Tibial nerve (tissue), 4 donors: ENCODE data around the gene TNRC6C.

ENCODE experiments used
- EP300 ChIP-seq, 2 donors: sonication (generic); formaldehyde crosslinking; IDR thresholded peaks; one replicate each; pipeline ENCODE4 v1.6.1; 2017; ENCODE audit warnings: antibody characterized with exemption in 2 of 2, mild to moderate bottlenecking in 1 of 2
- POLR2A ChIP-seq, 2 donors: fragments of 450-650 bp; IDR thresholded peaks; one replicate each; pipeline ENCODE4 v1.6.1; 2017; ENCODE audit warnings: antibody characterized with exemption in 2 of 2, mild to moderate bottlenecking in 2 of 2, moderate library complexity in 2 of 2
- TF ChIP-seq, protein P1 (sequence below), 5 experiments: fragments of 200-600 bp in 3 of 5; fragments of 450-650 bp in 2 of 5; sonication (generic) in 3 of 5; IDR thresholded peaks; one replicate each; pipeline ENCODE4 v1.5.1; 2016 to 2019; ENCODE audit warnings: antibody characterized with exemption in 5 of 5, mild to moderate bottlenecking in 3 of 5, moderate library complexity in 2 of 5

DNA sequence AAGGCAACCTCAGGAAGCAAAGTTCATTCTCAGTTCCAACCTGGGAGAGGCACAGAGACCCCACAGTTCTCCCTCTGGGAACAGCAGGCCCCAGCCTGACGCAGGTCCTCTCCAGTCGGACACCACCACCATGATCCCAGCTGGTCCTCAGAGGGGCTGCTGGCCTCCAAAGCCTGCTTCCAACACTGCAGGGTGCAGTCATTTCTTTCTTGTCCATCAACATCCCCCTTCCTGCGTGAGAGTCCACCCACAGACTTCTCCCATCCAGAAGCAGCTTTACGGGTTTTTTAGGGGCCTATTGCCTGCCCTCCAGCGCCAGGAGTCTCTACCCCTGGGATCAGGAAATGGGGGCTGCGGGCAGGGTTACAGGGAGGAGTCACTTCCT is 29.3 kb upstream of the TNRC6C start:
- TF ChIP-seq POLR2A (IDR thresholded peaks at IDR 0.05) (no peak), EP300 (IDR thresholded peaks at IDR 0.05) (no peak)
- TF ChIP-seq, protein P1, sequence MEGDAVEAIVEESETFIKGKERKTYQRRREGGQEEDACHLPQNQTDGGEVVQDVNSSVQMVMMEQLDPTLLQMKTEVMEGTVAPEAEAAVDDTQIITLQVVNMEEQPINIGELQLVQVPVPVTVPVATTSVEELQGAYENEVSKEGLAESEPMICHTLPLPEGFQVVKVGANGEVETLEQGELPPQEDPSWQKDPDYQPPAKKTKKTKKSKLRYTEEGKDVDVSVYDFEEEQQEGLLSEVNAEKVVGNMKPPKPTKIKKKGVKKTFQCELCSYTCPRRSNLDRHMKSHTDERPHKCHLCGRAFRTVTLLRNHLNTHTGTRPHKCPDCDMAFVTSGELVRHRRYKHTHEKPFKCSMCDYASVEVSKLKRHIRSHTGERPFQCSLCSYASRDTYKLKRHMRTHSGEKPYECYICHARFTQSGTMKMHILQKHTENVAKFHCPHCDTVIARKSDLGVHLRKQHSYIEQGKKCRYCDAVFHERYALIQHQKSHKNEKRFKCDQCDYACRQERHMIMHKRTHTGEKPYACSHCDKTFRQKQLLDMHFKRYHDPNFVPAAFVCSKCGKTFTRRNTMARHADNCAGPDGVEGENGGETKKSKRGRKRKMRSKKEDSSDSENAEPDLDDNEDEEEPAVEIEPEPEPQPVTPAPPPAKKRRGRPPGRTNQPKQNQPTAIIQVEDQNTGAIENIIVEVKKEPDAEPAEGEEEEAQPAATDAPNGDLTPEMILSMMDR (IDR thresholded peaks at IDR 0.05) = no peak
